Measurements from ENCODE around the gene LANCL1. TPM values are rescaled to one million over a fixed set of nuclear protein-coding genes. Genes with fewer than 3 reads are reported as not detected.
"Not testable (repeated sequence)": the region's sequence is repeated elsewhere in the genome, so short reads cannot be mapped to it uniquely, and the experiment has no call there.

Gene LANCL1
- total RNA-seq, 4 donors from 2014 or later: 41.9 to 44.3 (median 42.8) TPM

DNA sequence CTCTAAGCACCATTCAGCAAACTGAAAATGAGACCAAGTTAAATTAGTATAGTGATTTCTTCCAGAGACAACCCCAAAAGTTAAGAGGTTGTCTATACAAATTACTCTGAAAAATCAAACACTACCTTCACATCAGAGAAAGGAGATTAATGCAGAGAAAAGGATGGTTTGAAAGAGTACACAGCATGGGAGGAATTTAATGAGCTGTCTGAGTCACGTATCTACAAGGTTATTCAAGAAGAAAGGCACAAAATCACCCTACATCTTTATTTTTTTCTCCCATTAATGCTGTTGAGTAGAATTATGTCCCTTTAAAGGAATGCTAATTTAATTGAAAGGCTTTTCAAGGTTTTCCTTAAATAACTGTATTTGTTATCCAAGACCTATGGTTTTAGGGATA, 41.1 kb downstream of the LANCL1 start:
- intact Hi-C loops (cut with DNase I; ENCODE audit: low total_unique reads): no loop called here
- TF ChIP-seq, protein P1, sequence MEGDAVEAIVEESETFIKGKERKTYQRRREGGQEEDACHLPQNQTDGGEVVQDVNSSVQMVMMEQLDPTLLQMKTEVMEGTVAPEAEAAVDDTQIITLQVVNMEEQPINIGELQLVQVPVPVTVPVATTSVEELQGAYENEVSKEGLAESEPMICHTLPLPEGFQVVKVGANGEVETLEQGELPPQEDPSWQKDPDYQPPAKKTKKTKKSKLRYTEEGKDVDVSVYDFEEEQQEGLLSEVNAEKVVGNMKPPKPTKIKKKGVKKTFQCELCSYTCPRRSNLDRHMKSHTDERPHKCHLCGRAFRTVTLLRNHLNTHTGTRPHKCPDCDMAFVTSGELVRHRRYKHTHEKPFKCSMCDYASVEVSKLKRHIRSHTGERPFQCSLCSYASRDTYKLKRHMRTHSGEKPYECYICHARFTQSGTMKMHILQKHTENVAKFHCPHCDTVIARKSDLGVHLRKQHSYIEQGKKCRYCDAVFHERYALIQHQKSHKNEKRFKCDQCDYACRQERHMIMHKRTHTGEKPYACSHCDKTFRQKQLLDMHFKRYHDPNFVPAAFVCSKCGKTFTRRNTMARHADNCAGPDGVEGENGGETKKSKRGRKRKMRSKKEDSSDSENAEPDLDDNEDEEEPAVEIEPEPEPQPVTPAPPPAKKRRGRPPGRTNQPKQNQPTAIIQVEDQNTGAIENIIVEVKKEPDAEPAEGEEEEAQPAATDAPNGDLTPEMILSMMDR (IDR thresholded peaks at IDR 0.05): no peak
- TF ChIP-seq POLR2A (IDR thresholded peaks at IDR 0.05): no peak
- H3K4me3 ChIP-seq (ENCODE audit: low read depth, poor library complexity, severe bottlenecking): no peak overlapping the region
- DNase-seq (ENCODE audit: low spot score in 2 of 2): no peak
- 96 to 97% methylated on average over 1 of the region's 1 CpG for WGBS, 2 donors

DNA sequence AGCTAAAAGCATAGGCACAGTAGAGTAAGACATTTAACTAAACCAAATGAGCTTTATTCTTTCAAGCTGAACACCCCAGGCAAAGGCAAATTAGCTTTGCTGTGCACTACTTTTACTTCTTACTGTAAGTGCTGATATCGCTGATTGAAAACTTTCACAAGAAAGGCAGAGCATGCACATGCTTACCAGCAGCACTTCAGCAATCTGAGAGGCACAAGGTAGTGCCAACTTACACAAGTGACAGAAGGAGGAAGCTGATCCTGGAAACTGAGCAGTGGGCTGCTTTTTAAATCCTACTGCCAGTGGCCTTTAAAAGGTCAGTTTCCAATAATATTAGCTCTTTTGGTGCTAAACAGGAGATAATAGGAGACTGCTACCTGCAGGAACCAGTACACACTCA, 43.9 kb downstream of the LANCL1 start:
- H3K4me3 ChIP-seq (ENCODE audit: low read depth, poor library complexity, severe bottlenecking): no peak overlapping the region
- TF ChIP-seq, protein P1 (IDR thresholded peaks at IDR 0.05): no peak
- TF ChIP-seq POLR2A (IDR thresholded peaks at IDR 0.05): no peak
- intact Hi-C loops (cut with DNase I; ENCODE audit: low total_unique reads): no loop called here
- DNase-seq (ENCODE audit: low spot score in 2 of 2): no peak
- WGBS, 2 donors: 82 to 97% methylated on average over 1 of the region's 1 CpG

- no peak for DNase-seq (ENCODE audit: low spot score in 2 of 2)
- whole genome bisulfite sequencing, 2 donors: 85 to 92% methylated on average over 2 of the region's 2 CpGs
- no peak overlapping the region for H3K4me3 ChIP-seq (ENCODE audit: low read depth, poor library complexity, severe bottlenecking)
- intact Hi-C loops (cut with DNase I; ENCODE audit: low total_unique reads): no loop called here
- TF ChIP-seq POLR2A (IDR thresholded peaks at IDR 0.05): no peak
- TF ChIP-seq, protein P1 (IDR thresholded peaks at IDR 0.05): no peak
Observed at GRCh38 chr2:210429403-210430137, 47.0 kb downstream of the LANCL1 start.

- no peak for DNase-seq (ENCODE audit: low spot score in 2 of 2)
- intact Hi-C loops (cut with DNase I; ENCODE audit: low total_unique reads): no loop called here
- no peak for TF ChIP-seq POLR2A (IDR thresholded peaks at IDR 0.05)
- TF ChIP-seq, protein P1 (IDR thresholded peaks at IDR 0.05): no peak
- 70 to 71% methylated on average over 5 of the region's 5 CpGs for WGBS, 2 donors
- H3K4me3 ChIP-seq (ENCODE audit: low read depth, poor library complexity, severe bottlenecking): no peak overlapping the region
Observed at GRCh38 chr2:210428393-210429179, 48.0 kb downstream of the LANCL1 start.

- H3K4me3 ChIP-seq (ENCODE audit: low read depth, poor library complexity, severe bottlenecking); DNase-seq (ENCODE audit: low spot score in 2 of 2); intact Hi-C loops (cut with DNase I; ENCODE audit: low total_unique reads): not testable (repeated sequence)
- 87 to 88% methylated on average over 6 of the region's 6 CpGs for WGBS, 2 donors
Observed at GRCh38 chr2:210427309-210427708, 49.2 kb downstream of the LANCL1 start.

DNA sequence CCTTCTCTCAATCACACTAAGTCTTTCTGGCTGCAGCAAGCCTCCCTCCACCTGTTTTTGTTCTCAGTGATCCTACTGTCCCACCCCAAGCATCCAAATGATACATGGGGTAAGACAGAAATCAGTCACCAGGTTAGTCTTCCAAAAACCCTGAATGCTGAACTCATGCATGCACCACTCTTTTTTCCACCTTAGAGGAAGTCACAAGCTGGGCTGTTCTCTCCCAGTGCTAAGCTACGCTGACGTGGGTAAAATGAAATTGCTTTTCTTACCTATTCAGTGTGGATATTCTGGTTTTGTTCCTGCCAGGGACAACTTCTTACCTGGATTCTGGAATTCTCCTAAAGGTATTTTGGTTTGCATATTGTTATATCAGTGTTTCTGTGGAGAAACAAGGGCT, 54.2 kb downstream of the LANCL1 start:
- no peak overlapping the region for H3K4me3 ChIP-seq (ENCODE audit: low read depth, poor library complexity, severe bottlenecking)
- no peak for TF ChIP-seq POLR2A (IDR thresholded peaks at IDR 0.05)
- TF ChIP-seq, protein P1 (IDR thresholded peaks at IDR 0.05): no peak
- intact Hi-C loops (cut with DNase I; ENCODE audit: low total_unique reads): no loop called here
- no peak for DNase-seq (ENCODE audit: low spot score in 2 of 2)
- WGBS, 2 donors: 52 to 78% methylated on average over 2 of the region's 2 CpGs

All from lower leg skin (tissue), 4 donors.